ENCODE measurements around the gene DDI1. TPM values are rescaled to one million over a fixed set of nuclear protein-coding genes. Genes with fewer than 3 reads are reported as not detected.

The DDI1 gene
- total and polyA plus RNA-seq, 2 of the 13 experiments (the other 11 are each of a cell fraction or from before 2014, with no cell fraction given) = not detected

- no peaks in the 10 kb centered on the region for H4K20me1 ChIP-seq (ENCODE audit: insufficient read depth, low read length)
- no peaks in the 10 kb centered on the region for H3K4me1 ChIP-seq (ENCODE audit: insufficient read depth, low read length)
- intact Hi-C loops (cut with micrococcal nuclease; ENCODE audit: unreplicated experiment) = no loop called here
- TF ChIP-seq REPIN1 (CRISPR knock-in tag; IDR thresholded peaks at IDR 0.05; ENCODE audit: borderline replicate concordance, low read depth) (no peak), KLF13 (CRISPR knock-in tag; IDR thresholded peaks at IDR 0.05) (no peak), SRY (CRISPR knock-in tag; IDR thresholded peaks at IDR 0.05) (no peak), ZNF598 (CRISPR knock-in tag; IDR thresholded peaks at IDR 0.05; ENCODE audit: borderline replicate concordance) (no peak), TRIM24 (CRISPR knock-in tag; IDR thresholded peaks at IDR 0.05) (no peak)
- TF ChIP-seq, protein P1, sequence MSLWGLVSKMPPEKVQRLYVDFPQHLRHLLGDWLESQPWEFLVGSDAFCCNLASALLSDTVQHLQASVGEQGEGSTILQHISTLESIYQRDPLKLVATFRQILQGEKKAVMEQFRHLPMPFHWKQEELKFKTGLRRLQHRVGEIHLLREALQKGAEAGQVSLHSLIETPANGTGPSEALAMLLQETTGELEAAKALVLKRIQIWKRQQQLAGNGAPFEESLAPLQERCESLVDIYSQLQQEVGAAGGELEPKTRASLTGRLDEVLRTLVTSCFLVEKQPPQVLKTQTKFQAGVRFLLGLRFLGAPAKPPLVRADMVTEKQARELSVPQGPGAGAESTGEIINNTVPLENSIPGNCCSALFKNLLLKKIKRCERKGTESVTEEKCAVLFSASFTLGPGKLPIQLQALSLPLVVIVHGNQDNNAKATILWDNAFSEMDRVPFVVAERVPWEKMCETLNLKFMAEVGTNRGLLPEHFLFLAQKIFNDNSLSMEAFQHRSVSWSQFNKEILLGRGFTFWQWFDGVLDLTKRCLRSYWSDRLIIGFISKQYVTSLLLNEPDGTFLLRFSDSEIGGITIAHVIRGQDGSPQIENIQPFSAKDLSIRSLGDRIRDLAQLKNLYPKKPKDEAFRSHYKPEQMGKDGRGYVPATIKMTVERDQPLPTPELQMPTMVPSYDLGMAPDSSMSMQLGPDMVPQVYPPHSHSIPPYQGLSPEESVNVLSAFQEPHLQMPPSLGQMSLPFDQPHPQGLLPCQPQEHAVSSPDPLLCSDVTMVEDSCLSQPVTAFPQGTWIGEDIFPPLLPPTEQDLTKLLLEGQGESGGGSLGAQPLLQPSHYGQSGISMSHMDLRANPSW (CRISPR knock-in tag; IDR thresholded peaks at IDR 0.05; ENCODE audit: borderline replicate concordance) = no peak
- H3K36me3 ChIP-seq (replicated peaks in 1 of 2; ENCODE audit: control insufficient read depth in 1 of 2, insufficient read depth in 2 of 2, low read length in 2 of 2) = no peaks in the 10 kb centered on the region
- BruUV-seq (replicated peaks) = no TSS peak
- no peak overlapping the region for H3K4me3 ChIP-seq (replicated peaks in 1 of 3; ENCODE audit: insufficient read depth in 1 of 3, low read depth in 2 of 3, low read length in 3 of 3)
- no peak overlapping the region for H2AFZ ChIP-seq (ENCODE audit: low read length)
- H3K9ac ChIP-seq (ENCODE audit: insufficient read depth, low read depth, low read length) = no peak overlapping the region
- DNase-seq (ENCODE audit: low spot score) = no peak
- no peak overlapping the region for H3K27ac ChIP-seq (ENCODE audit: extremely low read length, insufficient read depth, low read length)
- POLR2A ChIA-PET = no interaction called here
- in situ Hi-C loops (cut with HindIII; ENCODE audit: extremely low pct_ligation_motif_present, low pct_unique_long_range_greater_than_20kb) = no loop called here
- no peaks in the 10 kb centered on the region for H3K9me3 ChIP-seq (ENCODE audit: low read length)
- H3K4me2 ChIP-seq (ENCODE audit: low read depth, low read length) = no peak overlapping the region
- H3K27me3 ChIP-seq (ENCODE audit: control insufficient read depth in 1 of 2, insufficient read depth in 2 of 2, low read length in 2 of 2) = no peaks in the 10 kb centered on the region
- ATAC-seq = no peak
- 3% methylated on average over 2 of the region's 2 CpGs for WGBS (ENCODE audit: low lambda C conversion rate)
- no peaks in the 10 kb centered on the region for H3K79me2 ChIP-seq (ENCODE audit: insufficient read depth, low read length)
- FAIRE-seq = no peak
- CTCF ChIA-PET (ENCODE audit: low intra/inter-chr PET ratio, low total read pairs) = no interaction called here
These were observed 31.1 kb upstream of the DDI1 start for GRCh38 chr11:104005234-104005855.
